Activated T-cell treated with anti-CD3 and anti-CD28 coated beads for 1 hour (primary cell): ENCODE measurements around the gene GAS2L2.

ENCODE experiments used
- DNase-seq: peaks from one replicate; pipeline ENCODE4 v3.0.0-alpha.2; 2020; ENCODE audit warnings: low read depth

The GAS2L2 gene

DNA sequence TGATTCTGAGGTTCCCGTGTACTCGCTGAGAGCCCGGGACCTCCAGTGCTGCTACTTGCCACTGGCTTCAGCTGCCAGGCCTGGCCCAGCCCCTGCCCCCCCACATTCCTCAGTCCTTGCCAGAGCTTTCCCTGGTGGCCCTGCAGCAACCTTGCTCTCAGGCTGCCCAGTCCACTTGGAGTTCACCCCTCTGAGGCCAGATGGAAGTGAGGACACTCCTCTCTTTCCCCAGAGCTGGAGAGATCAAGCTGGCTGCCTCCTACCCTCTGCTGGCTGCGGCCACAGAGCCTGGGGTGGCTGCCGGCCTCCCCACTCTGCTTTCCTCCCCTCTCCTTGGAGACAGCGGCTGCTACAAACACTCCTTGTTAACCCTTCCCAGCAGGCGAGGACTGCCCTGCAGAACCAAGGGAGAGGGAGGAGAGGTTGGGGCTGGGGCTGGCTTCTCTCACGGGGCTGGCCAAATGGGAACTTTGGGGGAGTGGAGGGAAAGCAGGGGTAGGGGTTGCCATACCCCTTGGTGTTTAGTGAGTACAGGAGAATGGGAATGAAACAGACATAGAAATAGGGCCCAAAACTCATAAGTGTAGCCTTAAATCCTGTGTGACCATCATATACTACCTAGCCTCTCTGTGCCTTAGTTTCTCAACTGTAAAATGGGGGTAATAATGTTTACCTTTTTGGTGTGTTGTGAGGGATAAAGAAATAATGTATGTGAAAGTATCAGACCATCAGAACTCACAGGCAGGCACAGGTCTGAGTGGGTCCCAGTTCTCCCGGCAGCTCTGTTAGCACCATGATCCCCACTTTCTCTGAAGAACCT, at the start of gene GAS2L2:
Gene GAS2L2 (minus strand): TSS at position 295 of the 820 bp plus-strand sequence. CDS start 389 bp downstream, outside the sequence.
- DNase-seq = no peak

DNA sequence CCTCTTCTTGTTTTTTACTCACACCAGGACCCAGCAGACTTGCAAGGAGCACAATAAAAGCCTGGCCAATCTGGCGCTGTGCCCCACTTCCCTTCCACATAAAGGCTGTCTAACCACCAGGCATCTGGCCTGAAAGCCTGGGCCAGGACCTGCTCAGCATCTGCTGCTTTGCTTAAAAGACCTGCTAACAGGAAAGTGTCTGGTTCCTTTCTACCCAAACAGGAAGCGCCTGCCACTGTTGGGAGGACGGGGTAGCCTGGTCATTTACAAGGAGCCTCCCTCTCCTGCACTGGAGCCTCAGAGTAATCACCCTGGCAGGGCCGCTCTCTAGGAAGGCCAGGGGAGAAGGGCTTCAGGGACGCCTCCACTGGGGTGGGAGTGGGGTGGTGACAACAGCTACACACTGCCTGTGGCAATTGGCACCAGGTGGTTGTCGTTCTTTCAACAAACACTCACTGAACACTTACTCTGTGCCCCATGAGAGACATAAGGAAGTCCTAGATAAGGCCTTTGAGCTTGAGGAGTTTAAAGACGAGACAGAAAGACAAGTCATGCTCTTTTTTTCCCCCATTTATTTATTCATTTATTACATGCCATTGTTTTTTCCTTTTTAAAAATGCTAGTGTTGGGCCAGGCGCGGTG, 48.7 kb upstream of the GAS2L2 start:
- no peak for DNase-seq

DNA sequence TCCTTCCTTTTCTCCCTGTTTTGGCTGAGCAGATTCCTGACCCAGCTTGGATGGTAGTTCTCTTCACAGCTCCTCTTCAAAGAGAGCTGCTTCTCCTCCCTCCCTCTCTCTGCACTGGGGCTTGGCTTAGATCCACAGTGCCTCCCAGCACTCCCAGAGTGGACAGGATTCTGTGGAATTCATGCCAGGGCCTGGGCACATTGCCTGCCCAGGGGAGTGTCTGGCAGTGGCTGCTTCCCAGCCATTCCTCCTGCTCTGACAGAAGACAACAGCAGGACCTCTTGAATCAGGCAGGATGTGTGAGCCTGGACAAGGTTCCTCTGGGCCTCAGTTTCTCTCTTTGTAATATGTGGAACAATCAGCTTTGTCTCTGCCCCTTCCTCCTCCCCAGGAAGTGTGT, 46.9 kb upstream of the GAS2L2 start:
- DNase-seq = no peak

DNA sequence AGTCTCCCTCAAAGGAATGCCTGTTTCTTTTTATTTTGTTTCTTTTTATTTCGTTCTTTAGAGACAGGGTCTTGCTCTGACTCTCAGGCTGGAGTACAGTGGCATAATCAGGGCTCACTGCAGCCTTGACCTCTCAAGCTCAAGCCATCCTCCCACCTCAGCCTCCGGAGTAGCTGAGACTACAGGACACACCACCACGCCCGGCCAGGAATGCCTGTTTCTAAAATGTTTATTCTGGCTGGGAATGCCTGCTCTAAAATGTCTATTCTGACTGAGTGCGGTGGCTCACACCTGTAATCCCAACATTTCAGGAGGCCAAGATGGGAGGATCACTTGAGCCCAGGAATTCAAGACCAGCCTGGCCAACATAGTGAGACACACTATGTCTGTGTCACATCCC, 44.9 kb upstream of the GAS2L2 start:
- DNase-seq = no peak

DNA sequence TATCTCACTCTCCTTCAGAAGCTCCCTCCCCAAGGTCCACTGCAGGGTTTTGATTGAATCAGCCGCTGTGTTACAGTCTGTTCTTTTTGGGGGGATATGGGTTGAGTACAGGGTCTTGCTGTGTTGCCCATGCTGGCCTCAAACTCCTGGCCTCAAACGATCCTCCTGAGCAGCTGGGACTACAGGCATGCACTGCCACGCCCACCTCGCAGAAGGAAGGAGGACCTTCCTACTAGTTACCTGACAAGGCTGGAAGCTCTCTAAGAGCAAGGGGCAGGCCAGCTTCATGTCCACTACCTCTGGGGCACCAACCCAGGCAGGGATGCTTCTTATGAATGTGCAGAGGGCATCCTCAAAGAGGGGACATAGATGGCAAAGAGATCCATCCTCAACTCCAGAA, 44.3 kb upstream of the GAS2L2 start:
- DNase-seq = no peak

DNA sequence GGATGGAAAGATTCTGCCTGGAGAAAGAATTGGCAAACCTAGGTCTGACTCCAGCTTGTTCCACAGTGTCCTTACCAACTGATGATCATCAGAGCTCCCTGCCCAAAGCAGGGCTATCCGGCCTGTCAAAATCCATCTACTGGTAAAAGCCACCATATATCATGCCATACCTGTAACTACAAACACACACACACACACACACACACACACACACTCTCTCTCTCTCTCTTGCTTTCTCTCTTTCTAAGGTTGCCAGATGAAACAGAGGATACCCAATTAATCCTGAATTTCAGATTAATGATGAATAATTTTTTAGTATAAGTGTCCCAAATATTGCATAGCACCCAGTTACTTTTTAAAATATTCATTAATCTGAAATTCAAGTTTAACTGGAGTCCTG, 43.9 kb upstream of the GAS2L2 start:
- no peak for DNase-seq

DNA sequence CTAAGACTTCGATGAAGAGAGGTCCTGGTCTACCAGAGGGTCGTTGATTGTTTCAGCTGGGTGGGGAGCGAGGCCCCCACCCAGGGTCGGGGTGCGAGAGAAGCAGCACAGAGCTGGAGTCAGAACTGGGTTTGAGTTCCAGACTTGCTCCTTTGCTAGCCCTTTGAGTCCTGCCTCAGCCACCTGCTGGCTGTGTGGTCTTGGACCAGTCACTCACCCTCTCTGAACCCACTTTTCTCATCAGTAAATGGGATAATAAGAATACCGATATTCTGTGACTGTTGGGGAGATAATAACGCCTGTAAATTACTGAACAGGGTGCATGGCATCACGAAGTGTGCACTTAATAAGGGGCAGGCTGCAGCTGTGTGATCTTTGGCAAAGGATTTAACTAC, 42.8 kb upstream of the GAS2L2 start:
- DNase-seq = no peak

DNA sequence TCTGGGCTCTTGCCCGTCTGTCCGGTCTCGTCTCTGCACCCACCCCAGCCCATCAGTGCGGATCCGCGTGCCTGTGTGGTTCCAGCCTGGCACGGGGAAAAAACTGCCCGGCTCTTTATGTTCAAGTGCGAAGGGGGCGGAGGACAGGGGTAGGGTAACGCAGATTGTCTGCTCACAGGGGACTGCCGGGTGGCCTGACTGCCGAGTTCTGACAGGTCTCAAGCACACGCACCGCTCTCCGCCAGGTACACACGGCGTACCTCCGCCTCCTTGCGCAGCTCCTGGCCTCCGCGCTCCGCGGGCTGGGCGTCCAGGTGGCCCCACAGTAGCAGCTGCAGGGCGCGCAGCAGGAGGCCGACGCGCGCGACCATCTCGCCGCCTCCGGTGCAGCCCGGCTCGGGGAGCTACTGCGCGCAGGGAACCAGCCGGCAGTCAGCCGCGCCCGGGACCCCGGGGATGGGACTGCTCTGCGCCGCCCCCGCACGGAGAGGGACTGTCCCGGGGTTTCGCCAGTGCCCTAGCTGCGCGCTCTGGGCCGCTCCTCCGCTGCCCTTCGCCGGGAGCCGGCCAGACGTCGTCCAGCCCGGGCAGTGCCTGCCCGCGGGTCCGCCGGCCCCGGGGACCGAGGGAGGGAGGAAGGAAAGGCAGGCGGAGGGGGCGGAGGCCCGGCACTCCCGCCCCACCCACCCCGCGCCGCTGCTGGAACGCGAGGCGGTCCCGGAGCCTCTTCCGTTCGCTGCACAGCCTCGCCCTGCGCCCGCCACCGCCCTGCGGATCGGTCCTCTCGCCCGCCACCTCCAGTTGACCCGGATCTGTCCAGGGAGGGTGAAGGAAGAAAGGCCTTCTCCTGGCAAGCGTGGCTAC, 42.2 kb upstream of the GAS2L2 start, which contains the start of gene MMP28:
Gene MMP28 (minus strand): TSS at position 635 of the 864 bp plus-strand sequence. CDS start 264 bp downstream, at position 371.
- peak; percentile 14 for DNase-seq

DNA sequence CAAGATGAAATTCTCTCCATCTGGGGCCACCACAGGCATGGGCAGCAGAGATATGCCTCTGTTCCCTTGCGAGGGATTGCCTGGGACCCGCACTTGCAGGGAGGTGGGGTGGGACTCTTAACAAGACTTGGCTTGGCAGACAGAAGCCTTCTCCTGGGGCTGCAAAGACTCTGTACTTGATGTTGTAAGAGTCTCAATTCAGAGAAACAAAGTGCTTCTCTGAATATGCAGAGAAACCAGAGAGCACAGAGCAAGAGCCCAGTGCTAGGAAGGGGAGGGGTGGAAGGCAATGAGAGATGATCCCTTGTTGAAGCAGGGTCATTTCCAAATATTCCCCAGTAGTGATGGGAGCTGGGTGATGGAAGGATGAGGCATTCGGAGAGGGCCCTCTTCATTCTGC, 40.2 kb upstream of the GAS2L2 start:
- DNase-seq = no peak

DNA sequence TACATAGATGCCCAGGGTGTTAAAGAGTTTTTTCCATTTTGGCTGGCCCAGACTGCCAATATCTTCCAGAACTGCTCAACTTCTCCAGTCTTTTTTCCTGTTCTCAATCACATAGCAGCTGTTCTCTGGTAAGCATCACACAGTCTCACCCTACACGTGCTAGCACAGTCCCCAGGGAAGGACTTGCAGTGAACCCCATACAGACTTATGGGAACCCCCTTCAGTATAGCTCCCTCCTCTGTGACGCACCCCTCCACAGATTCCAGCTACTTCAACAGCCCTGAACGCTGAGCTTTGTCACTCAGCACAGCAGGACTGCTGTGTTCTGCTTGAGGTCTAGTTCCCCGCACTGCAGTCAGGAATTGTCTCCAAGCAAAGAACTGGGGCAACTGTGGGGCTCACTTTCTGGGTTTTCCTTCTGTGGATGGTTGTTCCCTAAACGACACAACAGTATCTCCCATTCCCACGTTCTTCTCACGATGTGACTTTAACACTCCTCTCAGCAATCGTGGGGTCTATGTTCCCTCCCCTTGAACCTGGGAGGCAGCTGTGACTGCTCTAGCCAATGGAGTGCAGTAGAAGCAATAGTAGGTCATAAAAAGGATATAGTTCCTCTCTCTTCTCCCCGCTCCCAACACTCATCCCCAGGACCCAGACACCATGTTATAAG, 38.8 kb upstream of the GAS2L2 start:
- no peak for DNase-seq

DNA sequence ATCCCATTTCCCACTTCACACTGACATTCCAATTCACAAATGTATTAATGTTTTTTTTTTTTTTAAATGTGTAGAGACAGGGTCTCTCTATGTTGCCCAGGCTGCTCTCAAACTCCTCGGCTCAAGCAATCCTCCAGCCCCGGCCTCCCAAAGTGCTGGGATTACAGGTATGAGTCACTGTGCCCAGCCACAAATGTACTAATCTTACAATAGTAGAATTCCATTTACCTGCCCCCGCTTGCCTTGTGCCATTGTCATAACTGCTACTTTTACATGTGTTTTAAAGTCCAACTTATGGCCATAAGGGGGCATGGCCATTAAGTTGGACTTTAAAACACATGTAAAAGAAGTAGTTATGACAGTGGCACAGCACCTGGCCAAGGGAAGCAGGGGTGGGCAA, 37.8 kb upstream of the GAS2L2 start:
- DNase-seq = no peak

DNA sequence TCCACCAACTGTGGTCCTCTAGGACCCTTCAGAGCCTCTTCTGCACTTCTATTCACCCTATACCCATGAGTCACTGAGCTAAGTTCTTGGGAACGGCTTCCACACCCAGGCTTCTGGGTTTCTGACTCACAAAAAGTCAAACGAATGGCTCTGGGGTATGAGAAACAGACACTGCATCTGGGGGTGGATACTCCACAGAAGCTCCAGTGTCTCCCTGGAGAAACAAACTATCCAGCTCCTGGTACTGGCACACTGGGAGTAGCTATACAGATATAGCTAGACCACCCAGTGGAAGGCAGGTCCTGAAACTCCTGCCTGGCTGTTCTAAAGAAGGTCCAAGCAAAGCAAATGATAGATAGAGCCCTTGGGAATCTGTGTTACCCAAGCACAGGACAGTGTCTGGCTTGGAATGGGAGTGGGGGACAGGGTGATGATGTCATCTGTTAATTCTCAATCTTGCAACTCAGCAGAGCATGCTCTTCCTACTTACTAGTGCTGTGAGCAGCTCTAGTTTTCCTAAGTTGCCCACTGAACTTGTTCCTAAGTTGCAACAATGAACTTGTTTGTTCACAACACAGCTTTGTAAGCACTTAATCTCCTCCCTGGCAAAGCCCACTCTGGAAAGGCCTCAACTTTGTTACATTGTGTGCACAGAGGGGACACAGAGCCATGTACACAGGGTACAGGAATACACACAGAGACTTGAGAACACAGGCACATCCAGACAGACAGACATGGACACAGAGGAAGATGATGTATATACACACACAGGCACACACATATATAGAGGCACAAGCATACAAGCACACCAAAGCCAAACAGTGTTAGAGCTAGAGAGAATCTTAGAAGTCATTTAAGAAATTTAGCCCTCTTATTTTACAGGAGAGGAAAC, 35.7 kb upstream of the GAS2L2 start:
- no peak for DNase-seq

DNA sequence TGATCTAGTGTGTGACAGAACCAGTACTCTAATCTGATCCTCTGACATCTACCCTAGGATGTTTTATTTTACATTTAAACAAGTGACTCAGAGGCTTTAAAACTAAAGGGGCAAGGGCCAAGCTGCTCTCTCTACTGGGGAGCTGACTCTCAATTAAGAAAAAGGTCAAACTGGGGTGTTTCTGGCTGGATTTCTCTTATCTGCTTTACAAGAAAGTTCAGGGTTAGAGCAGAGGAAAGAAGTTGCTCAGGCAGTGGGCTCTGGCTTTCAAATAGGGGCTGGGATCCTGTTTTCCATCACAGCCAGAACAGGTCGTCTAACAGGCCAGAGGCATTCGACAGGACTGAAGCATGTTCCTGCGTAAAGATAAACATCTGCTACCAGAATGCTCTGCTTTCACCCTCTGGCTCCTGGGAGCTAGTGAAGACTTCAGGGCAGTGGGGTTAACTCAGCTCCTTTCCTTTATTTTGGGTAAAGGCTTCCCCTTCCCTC, 33.9 kb upstream of the GAS2L2 start:
- no peak for DNase-seq

DNA sequence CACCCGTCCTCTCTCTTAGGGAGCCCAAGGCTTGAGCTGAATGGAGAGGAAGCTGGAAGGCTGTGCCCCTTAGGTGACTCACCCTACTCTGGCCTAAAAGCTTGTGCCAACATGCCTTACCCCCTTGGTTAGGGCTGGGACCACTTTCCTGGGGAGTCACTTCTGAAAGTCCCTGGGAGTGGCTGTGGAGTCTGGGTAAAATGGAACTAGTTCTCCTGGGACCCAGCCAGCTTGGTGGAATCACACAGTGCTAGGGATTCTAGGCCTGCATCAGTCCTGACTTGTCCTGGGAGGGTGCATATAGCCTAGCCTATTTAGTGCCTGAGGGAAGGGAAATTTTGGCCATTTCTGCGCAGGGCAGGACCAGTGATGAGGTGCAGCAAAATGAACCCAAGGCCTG, 31.9 kb upstream of the GAS2L2 start:
- DNase-seq = no peak

DNA sequence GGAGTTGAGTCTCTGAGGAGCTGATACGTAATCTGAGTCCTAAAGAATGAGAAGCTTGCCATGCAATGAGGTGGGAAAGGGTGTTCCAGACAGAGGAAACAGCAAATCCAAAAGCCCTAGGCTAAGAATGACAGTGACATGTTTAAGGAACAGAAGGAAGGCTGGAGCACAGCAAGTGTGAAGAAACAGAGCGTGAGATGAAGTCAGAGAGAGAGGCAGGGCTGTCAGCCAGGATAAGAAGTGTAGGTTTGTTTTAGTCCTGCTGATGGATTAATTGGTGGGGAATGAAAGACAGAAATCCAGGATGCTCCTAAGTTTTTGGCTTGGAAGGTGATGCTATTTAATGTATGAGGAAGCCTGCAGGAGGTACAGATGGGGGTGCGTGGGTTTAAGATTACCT, 27.9 kb upstream of the GAS2L2 start:
- no peak for DNase-seq

DNA sequence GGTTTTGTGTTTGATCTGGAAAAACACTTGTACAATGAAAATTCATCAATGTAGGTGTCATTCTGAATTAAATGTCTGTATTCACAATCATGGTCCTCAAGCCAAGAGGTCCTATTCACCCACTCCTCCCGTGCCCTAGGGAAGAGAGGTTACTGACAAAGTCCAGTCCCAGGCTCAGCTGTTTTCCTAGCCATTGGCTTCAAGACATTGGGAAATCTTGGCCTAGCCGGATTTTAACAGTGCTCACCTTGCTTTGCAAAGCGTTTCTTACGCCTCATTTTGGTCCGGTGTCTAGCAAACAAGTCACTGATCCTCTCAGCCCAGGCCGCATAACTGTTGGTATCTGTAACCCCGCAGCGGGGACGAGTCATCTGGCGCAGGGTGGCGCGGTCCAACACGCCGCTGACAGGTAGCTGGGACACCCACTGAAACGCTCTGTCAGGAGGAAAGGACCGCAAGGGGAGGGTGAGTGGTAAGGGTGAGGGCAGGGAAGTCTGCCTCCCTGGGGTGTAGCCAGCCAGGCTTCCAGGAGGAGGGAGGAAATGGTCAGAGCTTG, 25.7 kb upstream of the GAS2L2 start:
- DNase-seq = no peak

DNA sequence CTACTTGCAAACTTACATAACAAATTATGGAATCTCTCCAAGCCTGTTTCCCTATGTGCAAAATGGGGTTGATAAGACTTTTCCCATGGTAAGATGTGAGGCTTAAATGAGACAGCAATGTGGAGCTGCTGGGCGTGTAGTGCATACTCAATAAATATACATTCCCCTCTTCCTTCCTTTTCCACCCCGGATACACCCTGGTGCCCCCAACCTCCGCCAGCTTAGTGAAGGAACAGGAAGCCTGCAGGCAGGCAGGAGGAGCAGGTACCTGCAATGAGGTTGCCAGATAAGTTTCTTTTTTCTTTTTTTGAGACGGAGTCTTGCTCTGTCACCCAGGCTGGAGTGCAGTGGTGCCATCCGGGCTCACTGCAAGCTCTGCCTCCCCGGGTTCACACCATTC, 22.5 kb upstream of the GAS2L2 start:
- no peak for DNase-seq

DNA sequence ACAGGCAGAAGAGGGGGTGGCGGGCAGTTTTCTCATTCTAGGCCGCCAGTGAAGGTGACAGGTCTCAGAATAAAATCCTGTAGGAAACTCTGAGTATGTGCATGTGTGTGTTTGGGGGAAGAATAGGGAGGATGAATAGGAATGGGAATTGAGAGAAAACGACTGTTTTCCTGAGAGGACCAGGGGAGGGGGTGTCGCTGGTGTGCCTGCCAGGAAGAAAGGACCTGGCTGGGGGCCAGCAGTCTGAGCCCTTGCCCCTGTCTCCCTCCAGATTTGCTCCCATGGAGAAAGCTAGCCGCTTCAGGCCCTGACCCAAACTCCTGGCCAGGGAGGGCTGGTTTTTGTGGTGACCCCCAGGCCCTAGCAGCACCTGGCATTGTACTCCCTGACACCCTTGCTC, 22.0 kb upstream of the GAS2L2 start:
- DNase-seq = no peak

DNA sequence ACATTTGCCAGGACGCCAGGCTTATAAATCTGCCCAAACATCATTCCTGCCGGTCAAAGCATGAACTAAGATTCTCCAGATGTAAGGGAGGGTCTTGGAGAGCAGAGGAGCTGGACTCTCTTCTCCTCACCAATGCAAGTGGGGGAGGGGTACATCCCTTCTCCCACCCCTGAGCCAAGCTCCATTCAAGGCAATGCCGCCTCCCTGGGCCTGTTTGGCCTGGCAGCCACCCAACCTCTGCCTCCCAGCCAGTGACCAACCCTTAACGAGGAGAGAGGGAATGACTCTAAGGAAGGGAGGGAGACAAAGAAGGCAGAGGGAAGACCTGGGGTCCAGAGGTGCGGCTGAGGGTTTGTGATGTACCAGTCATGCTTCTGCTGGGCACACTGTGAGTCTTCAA, 21.5 kb upstream of the GAS2L2 start:
- no peak for DNase-seq

DNA sequence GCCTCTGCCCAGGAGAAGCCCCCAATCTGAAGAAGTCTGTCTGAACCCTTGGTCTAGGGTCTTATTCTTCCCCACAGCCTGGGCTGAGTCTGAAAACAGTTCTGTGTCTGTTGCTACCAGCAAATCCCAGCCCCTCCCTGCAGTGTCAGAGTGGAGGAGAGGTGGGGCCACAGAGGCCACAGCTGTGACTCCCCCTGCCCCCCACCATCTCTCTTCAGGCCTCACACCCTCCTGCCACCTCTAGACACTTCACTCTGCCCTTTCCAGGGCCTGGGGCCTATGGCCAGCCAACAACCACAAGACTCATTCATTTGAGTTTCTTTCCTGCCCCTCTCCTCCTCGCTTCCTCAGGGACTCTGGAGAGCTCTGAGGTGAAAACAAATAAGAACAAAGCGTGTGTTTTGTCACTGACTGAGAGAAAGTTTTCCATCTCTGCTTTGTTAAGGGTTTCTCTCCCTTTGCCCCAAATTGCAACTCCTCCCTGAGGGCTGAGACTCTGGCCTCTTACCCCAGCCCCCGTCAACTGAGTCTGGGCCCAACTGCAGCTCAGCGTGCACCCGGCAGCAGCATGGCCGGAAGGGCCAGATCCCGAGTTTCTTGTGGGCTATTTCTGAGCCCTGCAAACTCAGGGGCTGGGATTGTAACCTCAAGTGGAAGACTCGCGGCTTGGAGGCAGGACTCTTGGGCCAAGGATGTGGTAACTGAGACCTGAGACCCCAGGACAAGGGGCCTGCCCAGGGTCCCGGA, 20.8 kb upstream of the GAS2L2 start:
- no peak for DNase-seq
